Measurements from ENCODE around the gene SMYD3. TPM values are rescaled to one million over a fixed set of nuclear protein-coding genes. Genes with fewer than 3 reads are reported as not detected.

SMYD3 gene
- total RNA-seq, 1 experiment from 2014 or later = 17.4 TPM

GRCh38 chr1:246278371-246278770, 228.7 kb downstream of the SMYD3 start:
- ChIA-PET CTCF (interaction anchor here (0.5 kb wide), 1 partner anchor 459 kb away, joined by 3 read pairs; no protein-coding TSS in a partner anchor), POLR2A (no interaction called here)
- in situ Hi-C loops (cut with HindIII; ENCODE audit: low pct_unique_long_range_greater_than_20kb, low sequenced_read_pairs) = no loop called here
- no peak for ATAC-seq
- no peak for DNase-seq (ENCODE audit: low read depth, low spot score)
- intact Hi-C loops (cut with micrococcal nuclease; ENCODE audit: unreplicated experiment) = no loop called here
- H3K4me1 ChIP-seq (ENCODE audit: control insufficient read depth, insufficient read depth, low read length) = no peaks in the 10 kb centered on the region
- H3K36me3 ChIP-seq (ENCODE audit: control insufficient read depth, insufficient read depth, low read length) = no peaks in the 10 kb centered on the region
- TF ChIP-seq REST (IDR thresholded peaks at IDR 0.05; ENCODE audit: insufficient read depth in 1 of 2, low read depth in 2 of 2, low read length in 1 of 2) (no peak), POLR2AphosphoS5 (IDR thresholded peaks at IDR 0.05; ENCODE audit: low read depth, low read length) (no peak), TCF7L2 (IDR thresholded peaks at IDR 0.05; ENCODE audit: low read depth, low read length) (no peak), SIN3A (IDR thresholded peaks at IDR 0.05; ENCODE audit: borderline replicate concordance, insufficient read depth, low read depth, low read length) (no peak), CTCF (IDR thresholded peaks at IDR 0.05) (no peak)
- no peaks in the 10 kb centered on the region for H3K27me3 ChIP-seq (ENCODE audit: control insufficient read depth, insufficient read depth, low read length)
- H3K27ac ChIP-seq (ENCODE audit: low read length) = no peak overlapping the region
- H3K4me3 ChIP-seq (ENCODE audit: low read depth in 2 of 2, low read length in 2 of 2) = no peak overlapping the region
- no peaks in the 10 kb centered on the region for H3K9me3 ChIP-seq (ENCODE audit: control insufficient read depth, insufficient read depth, low read depth, low read length)
- no TSS peak for BruUV-seq (replicated peaks)

- BruUV-seq (replicated peaks) = no TSS peak
- no peak overlapping the region for H3K27ac ChIP-seq (ENCODE audit: low read length)
- H3K4me3 ChIP-seq (ENCODE audit: low read depth in 2 of 2, low read length in 2 of 2) = no peak overlapping the region
- H3K4me1 ChIP-seq (ENCODE audit: control insufficient read depth, insufficient read depth, low read length) = no peaks in the 10 kb centered on the region
- POLR2A ChIA-PET = no interaction called here
- intact Hi-C loops (cut with micrococcal nuclease; ENCODE audit: unreplicated experiment) = no loop called here
- DNase-seq (ENCODE audit: low read depth, low spot score) (no peak), ATAC-seq (no peak)
- in situ Hi-C loops (cut with HindIII; ENCODE audit: low pct_unique_long_range_greater_than_20kb, low sequenced_read_pairs) = no loop called here
- H3K27me3 ChIP-seq (ENCODE audit: control insufficient read depth, insufficient read depth, low read length) = no peaks in the 10 kb centered on the region
- TF ChIP-seq POLR2AphosphoS5 (IDR thresholded peaks at IDR 0.05; ENCODE audit: low read depth, low read length) (no peak), TCF7L2 (IDR thresholded peaks at IDR 0.05; ENCODE audit: low read depth, low read length) (no peak), REST (IDR thresholded peaks at IDR 0.05; ENCODE audit: insufficient read depth in 1 of 2, low read depth in 2 of 2, low read length in 1 of 2) (no peak), SIN3A (IDR thresholded peaks at IDR 0.05; ENCODE audit: borderline replicate concordance, insufficient read depth, low read depth, low read length) (no peak), CTCF (IDR thresholded peaks at IDR 0.05) (no peak)
- no peaks in the 10 kb centered on the region for H3K36me3 ChIP-seq (ENCODE audit: control insufficient read depth, insufficient read depth, low read length)
- H3K9me3 ChIP-seq (ENCODE audit: control insufficient read depth, insufficient read depth, low read depth, low read length) = no peaks in the 10 kb centered on the region
- CTCF ChIA-PET = no interaction called here
Observed at GRCh38 chr1:246275036-246275435, 232.0 kb downstream of the SMYD3 start.

All from Panc1 (cell line).